ENCODE results near the gene RPRD1B. TPM values are rescaled to one million over a fixed set of nuclear protein-coding genes. Genes with fewer than 3 reads are reported as not detected.
"Not testable (repeated sequence)": the region's sequence is repeated elsewhere in the genome, so short reads cannot be mapped to it uniquely, and the experiment has no call there.

RPRD1B gene
- polyA plus RNA-seq, 3 donors, result 3.6 to 12.3 (median 4.7) TPM

DNA sequence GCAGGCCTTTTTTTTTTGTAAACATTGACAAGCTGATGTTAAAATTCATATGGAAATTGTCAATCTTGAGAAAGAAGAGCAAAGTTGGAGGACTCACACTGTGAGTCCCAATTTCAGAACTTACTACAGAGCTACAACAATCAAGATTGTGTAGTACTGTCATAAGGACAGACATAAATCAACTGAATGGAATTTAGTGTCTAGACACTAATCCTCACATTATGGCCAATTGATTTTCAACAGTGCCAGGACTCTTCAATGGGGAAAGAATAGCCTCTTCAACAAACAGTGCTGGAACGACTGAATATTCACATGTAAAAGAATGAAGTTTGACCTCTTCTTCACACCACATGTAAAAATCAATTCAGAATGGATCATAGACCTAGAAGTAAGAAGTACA is 70.7 kb downstream of the RPRD1B start:
- Mint-ChIP-seq H3K27ac (no peak overlapping the region), H3K4me3 (no peak overlapping the region), H3K4me1 (peaks cover 12% of the 10 kb centered on the region), H3K9me3 (peaks cover 0 to 8% (median 4%) of the 10 kb centered on the region in 7 donors), H3K27me3 (ENCODE audit: low read depth in 3 of 3) (peaks cover 0 to 4% (median 3%) of the 10 kb centered on the region in 3 donors), H3K36me3 (peaks cover 3 to 4% of the 10 kb centered on the region in 2 donors)
- H3K4me2 ChIP-seq (replicated peaks; ENCODE audit: extremely low read depth, low read length, poor library complexity, severe bottlenecking), result no peak overlapping the region
- TF ChIP-seq, protein P1, sequence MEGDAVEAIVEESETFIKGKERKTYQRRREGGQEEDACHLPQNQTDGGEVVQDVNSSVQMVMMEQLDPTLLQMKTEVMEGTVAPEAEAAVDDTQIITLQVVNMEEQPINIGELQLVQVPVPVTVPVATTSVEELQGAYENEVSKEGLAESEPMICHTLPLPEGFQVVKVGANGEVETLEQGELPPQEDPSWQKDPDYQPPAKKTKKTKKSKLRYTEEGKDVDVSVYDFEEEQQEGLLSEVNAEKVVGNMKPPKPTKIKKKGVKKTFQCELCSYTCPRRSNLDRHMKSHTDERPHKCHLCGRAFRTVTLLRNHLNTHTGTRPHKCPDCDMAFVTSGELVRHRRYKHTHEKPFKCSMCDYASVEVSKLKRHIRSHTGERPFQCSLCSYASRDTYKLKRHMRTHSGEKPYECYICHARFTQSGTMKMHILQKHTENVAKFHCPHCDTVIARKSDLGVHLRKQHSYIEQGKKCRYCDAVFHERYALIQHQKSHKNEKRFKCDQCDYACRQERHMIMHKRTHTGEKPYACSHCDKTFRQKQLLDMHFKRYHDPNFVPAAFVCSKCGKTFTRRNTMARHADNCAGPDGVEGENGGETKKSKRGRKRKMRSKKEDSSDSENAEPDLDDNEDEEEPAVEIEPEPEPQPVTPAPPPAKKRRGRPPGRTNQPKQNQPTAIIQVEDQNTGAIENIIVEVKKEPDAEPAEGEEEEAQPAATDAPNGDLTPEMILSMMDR (IDR thresholded peaks at IDR 0.05), result no peak
- no CpG with 5 or more reads among the region's 1 CpG for WGBS (ENCODE audit: insufficient coverage)
- H2AFZ ChIP-seq (ENCODE audit: insufficient read depth, low read depth, low read length, poor library complexity, severe bottlenecking), result no peak overlapping the region
- H4K20me1 ChIP-seq (ENCODE audit: insufficient read depth, low read length), result no peaks in the 10 kb centered on the region
- no peaks in the 10 kb centered on the region for H3K27me3 ChIP-seq (ENCODE audit: control insufficient read depth in 2 of 2, insufficient read depth in 2 of 2, low read length in 2 of 2)
- no peak overlapping the region for H3K9ac ChIP-seq (ENCODE audit: insufficient read depth, low read length, poor library complexity, severe bottlenecking)
- H3K9me3 ChIP-seq (replicated peaks in 1 of 2; ENCODE audit: control insufficient read depth in 1 of 2, insufficient read depth in 1 of 2, low read length in 2 of 2), result no peaks in the 10 kb centered on the region
- no peaks in the 10 kb centered on the region for H3K36me3 ChIP-seq (replicated peaks in 1 of 2; ENCODE audit: control insufficient read depth in 1 of 2, insufficient read depth in 2 of 2, low read length in 2 of 2)
- H3K4me1 ChIP-seq (ENCODE audit: control insufficient read depth in 1 of 2, insufficient read depth in 2 of 2, low read length in 2 of 2), result peaks cover 0 to 5% of the 10 kb centered on the region in 2 donors
- DNase-seq, result no peak
- no peaks in the 10 kb centered on the region for H3K79me2 ChIP-seq (ENCODE audit: insufficient read depth, low read length)
- no peak overlapping the region for H3K4me3 ChIP-seq (replicated peaks in 1 of 3; ENCODE audit: low read depth in 2 of 3, low read length in 3 of 3)
- intact Hi-C loops (cut with micrococcal nuclease), result no loop called here
- no peak overlapping the region for H3K27ac ChIP-seq (ENCODE audit: low read depth in 1 of 2, low read length in 2 of 2)

DNA sequence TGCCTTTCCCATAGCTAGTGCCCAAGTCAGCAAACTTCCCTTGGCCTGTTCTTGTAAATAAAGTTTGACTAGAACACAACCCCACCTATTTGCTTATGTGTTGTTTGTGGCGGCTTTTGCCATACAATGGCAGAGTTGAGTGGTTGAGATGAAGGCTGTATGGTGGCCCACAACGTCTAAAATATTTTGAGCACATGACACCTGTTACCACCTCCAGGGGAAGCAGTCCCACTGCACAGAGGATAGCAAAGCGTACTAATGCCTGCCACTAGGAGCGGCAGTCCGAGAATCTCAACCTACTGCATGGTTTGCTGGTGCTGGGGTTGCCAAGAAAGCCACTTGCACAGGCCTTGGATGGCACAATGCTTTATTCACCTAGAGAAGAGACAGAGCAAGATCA is 72.9 kb downstream of the RPRD1B start:
- H2AFZ ChIP-seq (ENCODE audit: insufficient read depth, low read depth, low read length, poor library complexity, severe bottlenecking), result no peak overlapping the region
- peak overlapping the region in 1 of 7 donors; percentile 54 for H3K27ac Mint-ChIP-seq
- intact Hi-C loops (cut with micrococcal nuclease), result no loop called here
- 100% methylated on average over 3 of the region's 5 CpGs for WGBS (ENCODE audit: insufficient coverage)
- H3K36me3 ChIP-seq (replicated peaks in 1 of 2; ENCODE audit: control insufficient read depth in 1 of 2, insufficient read depth in 2 of 2, low read length in 2 of 2), result no peaks in the 10 kb centered on the region
- H3K79me2 ChIP-seq (ENCODE audit: insufficient read depth, low read length), result no peaks in the 10 kb centered on the region
- H3K9ac ChIP-seq (ENCODE audit: insufficient read depth, low read length, poor library complexity, severe bottlenecking), result no peak overlapping the region
- H3K4me3 ChIP-seq (replicated peaks in 1 of 3; ENCODE audit: low read depth in 2 of 3, low read length in 3 of 3), result no peak overlapping the region
- peaks cover 0 to 1% of the 10 kb centered on the region in 2 donors for H3K36me3 Mint-ChIP-seq
- peaks cover 0 to 8% (median 0%) of the 10 kb centered on the region in 7 donors for H3K9me3 Mint-ChIP-seq
- H3K27me3 ChIP-seq (ENCODE audit: control insufficient read depth in 2 of 2, insufficient read depth in 2 of 2, low read length in 2 of 2), result no peaks in the 10 kb centered on the region
- no peak overlapping the region for H3K4me2 ChIP-seq (replicated peaks; ENCODE audit: extremely low read depth, low read length, poor library complexity, severe bottlenecking)
- peaks cover 20% of the 10 kb centered on the region for H3K4me1 Mint-ChIP-seq
- TF ChIP-seq, protein P1 (IDR thresholded peaks at IDR 0.05), result no peak
- no peak for DNase-seq
- no peaks in the 10 kb centered on the region for H3K9me3 ChIP-seq (replicated peaks in 1 of 2; ENCODE audit: control insufficient read depth in 1 of 2, insufficient read depth in 1 of 2, low read length in 2 of 2)
- peaks cover 0 to 4% (median 3%) of the 10 kb centered on the region in 3 donors for H3K27me3 Mint-ChIP-seq (ENCODE audit: low read depth in 3 of 3)
- H3K27ac ChIP-seq (ENCODE audit: low read depth in 1 of 2, low read length in 2 of 2), result no peak overlapping the region
- no peak overlapping the region for H3K4me3 Mint-ChIP-seq
- peaks cover 0 to 4% of the 10 kb centered on the region in 2 donors for H3K4me1 ChIP-seq (ENCODE audit: control insufficient read depth in 1 of 2, insufficient read depth in 2 of 2, low read length in 2 of 2)
- H4K20me1 ChIP-seq (ENCODE audit: insufficient read depth, low read length), result no peaks in the 10 kb centered on the region

DNA sequence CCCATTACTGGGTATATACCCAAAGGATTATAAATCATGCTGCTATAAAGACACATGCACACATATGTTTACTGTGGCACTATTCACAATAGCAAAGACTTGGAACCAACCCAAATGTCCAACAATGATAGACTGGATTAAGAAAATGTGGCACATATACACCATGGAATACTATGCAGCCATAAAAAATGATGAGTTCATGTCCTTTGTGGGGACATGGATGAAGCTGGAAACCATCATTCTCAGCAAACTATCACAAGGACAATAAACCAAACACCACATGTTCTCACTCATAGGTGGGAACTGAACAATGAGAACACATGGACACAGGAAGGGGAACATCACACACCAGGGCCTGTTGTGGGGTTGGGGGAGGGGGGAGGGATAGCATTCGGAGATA is 73.8 kb downstream of the RPRD1B start:
- H3K4me2 ChIP-seq (replicated peaks; ENCODE audit: extremely low read depth, low read length, poor library complexity, severe bottlenecking); H3K9me3 Mint-ChIP-seq; H4K20me1 ChIP-seq (ENCODE audit: insufficient read depth, low read length); intact Hi-C loops (cut with micrococcal nuclease); H3K36me3 Mint-ChIP-seq; H2AFZ ChIP-seq (ENCODE audit: insufficient read depth, low read depth, low read length, poor library complexity, severe bottlenecking); H3K9me3 ChIP-seq (replicated peaks in 1 of 2; ENCODE audit: control insufficient read depth in 1 of 2, insufficient read depth in 1 of 2, low read length in 2 of 2); H3K4me3 ChIP-seq (replicated peaks in 1 of 3; ENCODE audit: low read depth in 2 of 3, low read length in 3 of 3); H3K27me3 Mint-ChIP-seq (ENCODE audit: low read depth in 3 of 3); H3K27ac Mint-ChIP-seq; H3K79me2 ChIP-seq (ENCODE audit: insufficient read depth, low read length); DNase-seq; H3K4me1 ChIP-seq (ENCODE audit: control insufficient read depth in 1 of 2, insufficient read depth in 2 of 2, low read length in 2 of 2); H3K4me3 Mint-ChIP-seq; H3K9ac ChIP-seq (ENCODE audit: insufficient read depth, low read length, poor library complexity, severe bottlenecking); H3K27me3 ChIP-seq (ENCODE audit: control insufficient read depth in 2 of 2, insufficient read depth in 2 of 2, low read length in 2 of 2); H3K36me3 ChIP-seq (replicated peaks in 1 of 2; ENCODE audit: control insufficient read depth in 1 of 2, insufficient read depth in 2 of 2, low read length in 2 of 2); H3K27ac ChIP-seq (ENCODE audit: low read depth in 1 of 2, low read length in 2 of 2): not testable (repeated sequence)
- no CpG with 5 or more reads among the region's 1 CpG for WGBS (ENCODE audit: insufficient coverage)
- peaks cover 23% of the 10 kb centered on the region for H3K4me1 Mint-ChIP-seq
